Measurements from ENCODE around the gene MYO3B. TPM values are rescaled to one million over a fixed set of nuclear protein-coding genes. Genes with fewer than 3 reads are reported as not detected.

The MYO3B gene
- total RNA-seq, 2 donors from 2014 or later, result 0.05 to 0.32 TPM

- H3K27me3 ChIP-seq, result no peaks in the 10 kb centered on the region
- H3K4me1 ChIP-seq, result no peaks in the 10 kb centered on the region
- TF ChIP-seq CTCF (IDR thresholded peaks at IDR 0.05), result no peak
- no peak overlapping the region for H3K27ac ChIP-seq
- H3K4me3 ChIP-seq, result no peak overlapping the region
- no peak for DNase-seq
- no peaks in the 10 kb centered on the region for H3K36me3 ChIP-seq
- no peak overlapping the region for H3K9ac ChIP-seq (ENCODE audit: low read depth in 2 of 2, low read length in 2 of 2)
- no peaks in the 10 kb centered on the region for H3K9me3 ChIP-seq
- intact Hi-C loops (cut with DNase I), result no loop called here
These were observed 31.2 kb upstream of the MYO3B start for GRCh38 chr2:170146784-170147183.

GRCh38 chr2:170147576-170147975 is 30.4 kb upstream of the MYO3B start:
- Histone ChIP-seq H3K36me3 (no peaks in the 10 kb centered on the region), H3K27ac (no peak overlapping the region), H3K9ac (ENCODE audit: low read depth in 2 of 2, low read length in 2 of 2) (no peak overlapping the region), H3K9me3 (no peaks in the 10 kb centered on the region), H3K27me3 (no peaks in the 10 kb centered on the region), H3K4me1 (no peaks in the 10 kb centered on the region), H3K4me3 (no peak overlapping the region)
- no peak for DNase-seq
- no peak for TF ChIP-seq CTCF (IDR thresholded peaks at IDR 0.05)
- intact Hi-C loops (cut with DNase I), result no loop called here

- H3K27ac ChIP-seq, result no peak overlapping the region
- H3K9me3 ChIP-seq, result no peaks in the 10 kb centered on the region
- no peaks in the 10 kb centered on the region for H3K27me3 ChIP-seq
- intact Hi-C loops (cut with DNase I), result no loop called here
- H3K4me3 ChIP-seq, result no peak overlapping the region
- no peaks in the 10 kb centered on the region for H3K36me3 ChIP-seq
- no peak for DNase-seq
- no peak for TF ChIP-seq CTCF (IDR thresholded peaks at IDR 0.05)
- no peak overlapping the region for H3K9ac ChIP-seq (ENCODE audit: low read depth in 2 of 2, low read length in 2 of 2)
- no peaks in the 10 kb centered on the region for H3K4me1 ChIP-seq
These were observed 29.8 kb upstream of the MYO3B start for GRCh38 chr2:170148161-170148560.

GRCh38 chr2:170152421-170152820 is 25.5 kb upstream of the MYO3B start:
- H3K4me1 ChIP-seq, result no peaks in the 10 kb centered on the region
- H3K27me3 ChIP-seq, result no peaks in the 10 kb centered on the region
- intact Hi-C loops (cut with DNase I), result no loop called here
- H3K4me3 ChIP-seq, result no peak overlapping the region
- H3K9ac ChIP-seq (ENCODE audit: low read depth in 2 of 2, low read length in 2 of 2), result no peak overlapping the region
- no peaks in the 10 kb centered on the region for H3K9me3 ChIP-seq
- H3K36me3 ChIP-seq, result no peaks in the 10 kb centered on the region
- DNase-seq, result no peak
- no peak for TF ChIP-seq CTCF (IDR thresholded peaks at IDR 0.05)
- no peak overlapping the region for H3K27ac ChIP-seq

- Histone ChIP-seq H3K4me3 (no peak overlapping the region), H3K27me3 (no peaks in the 10 kb centered on the region), H3K9me3 (no peaks in the 10 kb centered on the region), H3K36me3 (no peaks in the 10 kb centered on the region), H3K27ac (no peak overlapping the region), H3K4me1 (no peaks in the 10 kb centered on the region), H3K9ac (ENCODE audit: low read depth in 2 of 2, low read length in 2 of 2) (no peak overlapping the region)
- intact Hi-C loops (cut with DNase I), result no loop called here
- DNase-seq, result no peak
- TF ChIP-seq CTCF (IDR thresholded peaks at IDR 0.05), result no peak
These were observed 22.8 kb upstream of the MYO3B start for GRCh38 chr2:170155022-170155722.

All from colonic mucosa (tissue), 4 donors.